CD14-positive monocyte (primary cell): ENCODE results near the gene CCDC82. TPM values are rescaled to one million over a fixed set of nuclear protein-coding genes. Genes with fewer than 3 reads are reported as not detected.

ENCODE experiments used
- DNase-seq, 3 donors: peaks; one replicate each; pipeline ENCODE4 v3.0.0-alpha.2; 2011 to 2022
- H2AFZ ChIP-seq: 2 replicates; pipeline ENCODE4 v1.6.0; 2012; ENCODE audit warnings: mild to moderate bottlenecking, low read depth, low read length, inconsistent platforms; ENCODE audit not compliant: insufficient read depth, poor library complexity, severe bottlenecking
- H3K27ac ChIP-seq, 2 donors: 1 replicate in 1 of 2; 2 replicates in 1 of 2; pipeline ENCODE4 v1.5.1; 2012 to 2013; ENCODE audit warnings: low read length in 2 of 2, control low read depth in 1 of 2, inconsistent platforms in 1 of 2, low read depth in 1 of 2, mild to moderate bottlenecking in 1 of 2
- H3K27me3 ChIP-seq, 2 donors: one replicate each; pipeline versions ENCODE4 v1.6.0 to v1.6.1; 2011 to 2013; ENCODE audit warnings: low read length in 2 of 2; ENCODE audit not compliant: control insufficient read depth in 2 of 2, insufficient read depth in 2 of 2
- H3K36me3 ChIP-seq, 2 donors: replicated peaks in 1 of 2; 1 replicate in 1 of 2; 2 replicates in 1 of 2; pipeline versions ENCODE4 v1.5.1 to v1.6.1; 2012 to 2013; ENCODE audit warnings: low read length in 2 of 2, control low read depth in 1 of 2, inconsistent platforms in 1 of 2, mild to moderate bottlenecking in 1 of 2; ENCODE audit not compliant: insufficient read depth in 2 of 2, control insufficient read depth in 1 of 2
- H3K4me1 ChIP-seq, 2 donors: 1 replicate in 1 of 2; 2 replicates in 1 of 2; pipeline versions ENCODE4 v1.5.1 to v1.6.1; 2012 to 2013; ENCODE audit warnings: low read length in 2 of 2, control low read depth in 1 of 2, inconsistent platforms in 1 of 2, mild to moderate bottlenecking in 1 of 2, moderate library complexity in 1 of 2; ENCODE audit not compliant: insufficient read depth in 2 of 2, control insufficient read depth in 1 of 2
- H3K4me2 ChIP-seq: replicated peaks from 2 replicates; pipeline ENCODE3; 2012; ENCODE audit warnings: low read length, moderate library complexity, mild to moderate bottlenecking; ENCODE audit not compliant: poor library complexity, severe bottlenecking; ENCODE audit errors: extremely low read depth
- H3K4me3 ChIP-seq, 3 experiments: fragments of 200-600 bp in 1 of 3; sonication (generic) in 1 of 3; replicated peaks in 1 of 3; 1 replicate in 2 of 3; 2 replicates in 1 of 3; pipeline ENCODE4 v1.5.1; 2011 to 2013; ENCODE audit warnings: low read length in 3 of 3, mild to moderate bottlenecking in 3 of 3, control low read depth in 2 of 3, low read depth in 2 of 3, inconsistent platforms in 1 of 3, moderate library complexity in 1 of 3
- H3K79me2 ChIP-seq: 2 replicates; pipeline ENCODE4 v1.6.0; 2012; ENCODE audit warnings: mild to moderate bottlenecking, control low read depth, inconsistent platforms, low read length, moderate library complexity; ENCODE audit not compliant: insufficient read depth
- H3K9ac ChIP-seq: 2 replicates; pipeline ENCODE4 v1.6.0; 2017; ENCODE audit warnings: low read length, mild to moderate bottlenecking; ENCODE audit not compliant: insufficient read depth, poor library complexity, severe bottlenecking
- H3K9me3 ChIP-seq, 2 donors: replicated peaks in 1 of 2; 1 replicate in 1 of 2; 2 replicates in 1 of 2; pipeline versions ENCODE4 v1.5.1 to v1.6.1; 2012 to 2013; ENCODE audit warnings: low read length in 2 of 2, control low read depth in 1 of 2; ENCODE audit not compliant: control insufficient read depth in 1 of 2, insufficient read depth in 1 of 2
- H4K20me1 ChIP-seq: 2 replicates; pipeline ENCODE4 v1.6.0; 2012; ENCODE audit warnings: mild to moderate bottlenecking, low read length, control low read depth, moderate library complexity; ENCODE audit not compliant: insufficient read depth
- H3K27ac Mint-ChIP-seq, 7 donors: one replicate each; pipeline ENCODE4 v1.8.0; 2020; ENCODE audit warnings: mild to moderate bottlenecking in 7 of 7, mixed read lengths in 7 of 7, moderate library complexity in 6 of 7, inconsistent platforms in 2 of 7
- H3K27me3 Mint-ChIP-seq, 3 donors: one replicate each; pipeline ENCODE4 v1.8.0; 2021 to 2022; ENCODE audit warnings: low read depth in 3 of 3, mild to moderate bottlenecking in 3 of 3, mixed read lengths in 3 of 3, moderate library complexity in 3 of 3, inconsistent platforms in 1 of 3
- H3K36me3 Mint-ChIP-seq, 2 donors: one replicate each; pipeline ENCODE4 v1.8.0; 2020; ENCODE audit warnings: mixed read lengths in 2 of 2, inconsistent platforms in 1 of 2, mild to moderate bottlenecking in 1 of 2
- H3K4me1 Mint-ChIP-seq: one replicate; pipeline ENCODE4 v1.8.0; 2020; ENCODE audit warnings: mild to moderate bottlenecking, mixed read lengths
- H3K4me3 Mint-ChIP-seq, 2 donors: one replicate each; pipeline ENCODE4 v1.8.0; 2020; ENCODE audit warnings: mild to moderate bottlenecking in 2 of 2, mixed read lengths in 2 of 2, moderate library complexity in 1 of 2
- H3K9me3 Mint-ChIP-seq, 7 donors: one replicate each; pipeline ENCODE4 v1.8.0; 2020 to 2022; ENCODE audit warnings: mixed read lengths in 7 of 7, mild to moderate bottlenecking in 6 of 7, moderate library complexity in 6 of 7, inconsistent platforms in 2 of 7
- WGBS: methylation state at CpG from one replicate; pipeline ENCODE4 v1.1.5; 2013; ENCODE audit warnings: missing lambda C conversion rate; ENCODE audit not compliant: insufficient coverage; 5-methylcytosine and 5-hydroxymethylcytosine counted together
- intact Hi-C, 2 donors: fragments of 100-400 bp; cut with micrococcal nuclease; formaldehyde crosslinking; loops; one replicate each; pipeline versions ENCODE4 v1.15.0 to v1.15.1; 2023
- polyA plus RNA-seq, 3 donors: library from polyadenylated mRNA; depleted of rRNA in 1 of 3; unstranded in 2 of 3; stranded (reverse) in 1 of 3; fragments of 300-500 nt in 2 of 3; fragments of >200 nt in 1 of 3; fragmentation: Illumina TruSeq in 2 of 3; gene quantifications; 1 replicate in 2 of 3; 2 replicates in 1 of 3; pipeline ENCODE4 v1.2.3, GENCODE V29; 2012 to 2021
- TF ChIP-seq, protein P1 (sequence below): fragments of 200-600 bp; IDR thresholded peaks from one replicate; pipeline ENCODE4 v1.8.0; 2022; ENCODE audit warnings: antibody characterized with exemption, mild to moderate bottlenecking

Gene CCDC82
- polyA plus RNA-seq, 3 donors, result 10.7 to 18.2 (median 12.2) TPM

DNA sequence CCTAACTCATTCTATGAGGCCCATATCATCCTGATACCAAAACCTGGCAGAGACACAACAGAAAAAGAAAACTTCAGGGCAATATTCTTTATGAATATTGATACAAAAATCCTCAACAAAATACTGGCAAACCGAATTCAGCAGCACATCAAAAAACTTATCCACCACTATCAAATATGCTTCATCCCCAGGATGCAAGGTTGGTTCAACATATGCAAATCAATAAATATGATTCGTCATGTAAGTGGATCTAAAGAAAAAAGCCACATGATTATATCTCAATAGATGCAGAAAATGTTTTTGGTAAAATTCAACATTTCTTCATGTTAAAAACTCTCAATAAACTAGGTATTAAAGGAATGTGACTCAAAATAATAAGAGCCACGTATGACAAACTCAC is 41.0 kb upstream of the CCDC82 start:
- no peaks in the 10 kb centered on the region for H3K27me3 ChIP-seq
- TF ChIP-seq, protein P1, sequence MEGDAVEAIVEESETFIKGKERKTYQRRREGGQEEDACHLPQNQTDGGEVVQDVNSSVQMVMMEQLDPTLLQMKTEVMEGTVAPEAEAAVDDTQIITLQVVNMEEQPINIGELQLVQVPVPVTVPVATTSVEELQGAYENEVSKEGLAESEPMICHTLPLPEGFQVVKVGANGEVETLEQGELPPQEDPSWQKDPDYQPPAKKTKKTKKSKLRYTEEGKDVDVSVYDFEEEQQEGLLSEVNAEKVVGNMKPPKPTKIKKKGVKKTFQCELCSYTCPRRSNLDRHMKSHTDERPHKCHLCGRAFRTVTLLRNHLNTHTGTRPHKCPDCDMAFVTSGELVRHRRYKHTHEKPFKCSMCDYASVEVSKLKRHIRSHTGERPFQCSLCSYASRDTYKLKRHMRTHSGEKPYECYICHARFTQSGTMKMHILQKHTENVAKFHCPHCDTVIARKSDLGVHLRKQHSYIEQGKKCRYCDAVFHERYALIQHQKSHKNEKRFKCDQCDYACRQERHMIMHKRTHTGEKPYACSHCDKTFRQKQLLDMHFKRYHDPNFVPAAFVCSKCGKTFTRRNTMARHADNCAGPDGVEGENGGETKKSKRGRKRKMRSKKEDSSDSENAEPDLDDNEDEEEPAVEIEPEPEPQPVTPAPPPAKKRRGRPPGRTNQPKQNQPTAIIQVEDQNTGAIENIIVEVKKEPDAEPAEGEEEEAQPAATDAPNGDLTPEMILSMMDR, result no peak
- no peaks in the 10 kb centered on the region for H4K20me1 ChIP-seq
- no peaks in the 10 kb centered on the region for H3K79me2 ChIP-seq
- WGBS, result 100% methylated on average over 1 of the region's 3 CpGs
- Mint-ChIP-seq H3K4me3 (no peak overlapping the region), H3K27me3 (peaks cover 3 to 5% (median 5%) of the 10 kb centered on the region in 3 donors), H3K4me1 (peaks cover 3% of the 10 kb centered on the region), H3K9me3 (peaks cover 0 to 5% (median 1%) of the 10 kb centered on the region in 7 donors), H3K36me3 (no peaks in the 10 kb centered on the region), H3K27ac (no peak overlapping the region)
- H2AFZ ChIP-seq, result no peak overlapping the region
- H3K4me2 ChIP-seq, result no peak overlapping the region
- H3K4me1 ChIP-seq, result no peaks in the 10 kb centered on the region
- no peaks in the 10 kb centered on the region for H3K9me3 ChIP-seq
- no peak overlapping the region for H3K9ac ChIP-seq
- intact Hi-C loops, result no loop called here
- H3K27ac ChIP-seq, result no peak overlapping the region
- DNase-seq, result no peak
- H3K4me3 ChIP-seq, result no peak overlapping the region
- no peaks in the 10 kb centered on the region for H3K36me3 ChIP-seq

DNA sequence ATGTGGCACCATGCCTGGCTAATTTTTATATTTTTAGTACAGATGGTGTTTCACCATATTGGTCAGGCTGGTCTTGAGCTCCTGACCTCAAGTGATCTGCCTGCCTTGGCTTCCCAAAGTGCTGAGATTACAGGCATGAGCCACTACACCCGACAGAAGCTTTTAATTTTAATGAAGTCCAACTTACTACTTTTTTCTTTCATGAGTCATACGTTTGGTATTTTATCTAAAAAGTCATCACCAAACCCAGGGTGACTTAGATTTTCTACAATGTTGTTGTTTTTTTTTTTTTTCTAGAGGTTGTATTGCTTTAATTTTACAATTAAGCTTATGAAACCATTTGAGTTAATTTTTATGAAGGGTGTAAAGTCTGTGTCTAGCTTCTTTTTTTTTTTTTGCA is 35.0 kb upstream of the CCDC82 start:
- no peak for DNase-seq
- no peak overlapping the region for H3K4me3 Mint-ChIP-seq
- H3K4me2 ChIP-seq, result no peak overlapping the region
- H3K9me3 Mint-ChIP-seq, result peaks cover 0 to 1% (median 0%) of the 10 kb centered on the region in 7 donors
- H3K27me3 Mint-ChIP-seq, result peaks cover 4 to 6% (median 6%) of the 10 kb centered on the region in 3 donors
- H3K4me3 ChIP-seq, result no peak overlapping the region
- no peaks in the 10 kb centered on the region for H4K20me1 ChIP-seq
- WGBS, result no CpG with 5 or more reads among the region's 2 CpGs
- H3K36me3 Mint-ChIP-seq, result no peaks in the 10 kb centered on the region
- intact Hi-C loops, result loop anchor here (10.0 kb wide), 1 partner anchor 590 kb away; no protein-coding TSS in a partner anchor
- H3K4me1 Mint-ChIP-seq, result peaks cover 3% of the 10 kb centered on the region
- no peak overlapping the region for H3K27ac Mint-ChIP-seq
- H3K4me1 ChIP-seq, result no peaks in the 10 kb centered on the region
- no peak overlapping the region for H2AFZ ChIP-seq
- no peaks in the 10 kb centered on the region for H3K36me3 ChIP-seq
- no peaks in the 10 kb centered on the region for H3K9me3 ChIP-seq
- TF ChIP-seq, protein P1, result no peak
- no peak overlapping the region for H3K27ac ChIP-seq
- no peaks in the 10 kb centered on the region for H3K27me3 ChIP-seq
- no peak overlapping the region for H3K9ac ChIP-seq
- no peaks in the 10 kb centered on the region for H3K79me2 ChIP-seq
